B cell (primary cell): ENCODE data around the gene KRT6C. TPM values are rescaled to one million over a fixed set of nuclear protein-coding genes. Genes with fewer than 3 reads are reported as not detected.

Experiments
- ATAC-seq: fragments of 200-7000 bp; cut with Tn5 transposase; one replicate; pipeline ENCODE4 v1.10.0; 2021; ENCODE audit warnings: low read depth, mild to moderate bottlenecking, moderate number of reproducible peaks, moderate library complexity
- CTCF ChIA-PET: fragments of 350-600 bp; sonication (Branson Sonifier 250); formaldehyde crosslinking; loops from one replicate; lab custom pipeline; 2021; ENCODE audit warnings: antibody characterized with exemption, inconsistent platforms; lab: Charles Lee
- POLR2A ChIA-PET: fragments of 350-600 bp; sonication (Branson Sonifier 250); formaldehyde crosslinking; loops from one replicate; lab custom pipeline; 2021; ENCODE audit warnings: antibody characterized with exemption; lab: Charles Lee
- DNase-seq: peaks from one replicate; pipeline ENCODE4 v3.0.0; 2013
- H2AFZ ChIP-seq: 2 replicates; pipeline ENCODE4 v1.6.1; 2012; ENCODE audit warnings: mild to moderate bottlenecking, low read depth, low read length; ENCODE audit not compliant: insufficient read depth, poor library complexity, severe bottlenecking
- H3K27ac ChIP-seq, 2 donors: 1 replicate in 1 of 2; 2 replicates in 1 of 2; pipeline ENCODE4 v1.5.1; 2012 to 2013; ENCODE audit warnings: low read length in 2 of 2, mild to moderate bottlenecking in 2 of 2, moderate library complexity in 1 of 2
- H3K27me3 ChIP-seq, 4 experiments: fragments of 200-600 bp in 1 of 4; sonication (generic) in 1 of 4; replicated peaks in 1 of 4; 1 replicate in 2 of 4; 2 replicates in 2 of 4; pipeline versions ENCODE4 v1.6.1 to v1.7.0; 2013 to 2016; ENCODE audit warnings: low read length in 3 of 4, mild to moderate bottlenecking in 2 of 4, mixed read lengths in 1 of 4, moderate library complexity in 1 of 4; ENCODE audit not compliant: insufficient read depth in 4 of 4, control insufficient read depth in 3 of 4; ENCODE audit errors: control extremely low read depth in 1 of 4
- H3K36me3 ChIP-seq, 2 experiments: replicated peaks in 1 of 2; 1 replicate in 1 of 2; 2 replicates in 1 of 2; pipeline versions ENCODE4 v1.6.1 to v1.7.1; 2013; ENCODE audit warnings: low read length in 1 of 2; ENCODE audit not compliant: insufficient read depth in 2 of 2, control insufficient read depth in 1 of 2; ENCODE audit errors: control extremely low read depth in 1 of 2, extremely low read depth in 1 of 2
- H3K4me1 ChIP-seq, 2 donors: fragments of 200-600 bp in 1 of 2; sonication (generic) in 1 of 2; 1 replicate in 1 of 2; 2 replicates in 1 of 2; pipeline versions ENCODE4 v1.5.1 to v1.6.1; 2013 to 2017; ENCODE audit warnings: low read length in 2 of 2; ENCODE audit not compliant: control insufficient read depth in 2 of 2, insufficient read depth in 2 of 2
- H3K4me2 ChIP-seq: replicated peaks from 2 replicates; pipeline ENCODE3; 2012; ENCODE audit warnings: mild to moderate bottlenecking, low read depth, low read length; ENCODE audit not compliant: poor library complexity, severe bottlenecking
- H3K4me3 ChIP-seq, 5 experiments: fragments of 200-600 bp in 1 of 5; sonication (generic) in 1 of 5; 1 replicate in 3 of 5; 2 replicates in 2 of 5; pipeline versions ENCODE4 v1.5.1 to v1.7.0; 2011 to 2016; ENCODE audit warnings: low read length in 4 of 5, mild to moderate bottlenecking in 4 of 5, low read depth in 2 of 5, control low read depth in 1 of 5, moderate library complexity in 1 of 5; ENCODE audit not compliant: insufficient read depth in 1 of 5; ENCODE audit errors: control extremely low read depth in 1 of 5, extremely low read depth in 1 of 5
- H3K79me2 ChIP-seq: fragments of 200-600 bp; sonication (generic); one replicate; pipeline ENCODE4 v1.6.0; 2016; ENCODE audit warnings: low read length; ENCODE audit not compliant: control insufficient read depth, insufficient read depth
- H3K9ac ChIP-seq: fragments of 200-600 bp; sonication (generic); 2 replicates; pipeline ENCODE4 v1.6.1; 2017; ENCODE audit warnings: mild to moderate bottlenecking, low read length, moderate library complexity
- H3K9me3 ChIP-seq, 3 donors: one replicate each; pipeline versions ENCODE4 v1.6.1 to v1.7.1; 2013; ENCODE audit warnings: low read length in 2 of 3; ENCODE audit not compliant: control insufficient read depth in 2 of 3, insufficient read depth in 1 of 3; ENCODE audit errors: control extremely low read depth in 1 of 3
- H4K20me1 ChIP-seq: 2 replicates; pipeline ENCODE4 v1.6.0; 2012; ENCODE audit warnings: mild to moderate bottlenecking, low read length; ENCODE audit not compliant: insufficient read depth, control insufficient read depth, poor library complexity, severe bottlenecking
- H3K27ac Mint-ChIP-seq: one replicate; pipeline ENCODE4 v1.8.0; 2021; ENCODE audit warnings: mixed read lengths
- H3K27me3 Mint-ChIP-seq: one replicate; pipeline ENCODE4 v1.8.0; 2021; ENCODE audit warnings: mixed read lengths
- H3K4me1 Mint-ChIP-seq: one replicate; pipeline ENCODE4 v1.8.0; 2021; ENCODE audit warnings: mixed read lengths
- H3K4me3 Mint-ChIP-seq: one replicate; pipeline ENCODE4 v1.8.0; 2021; ENCODE audit warnings: mixed read lengths
- H3K9me3 Mint-ChIP-seq: one replicate; pipeline ENCODE4 v1.8.0; 2022; ENCODE audit warnings: mixed read lengths; ENCODE audit not compliant: insufficient read depth
- EZH2 ChIP-seq: IDR thresholded peaks from 2 replicates; pipeline ENCODE4 v1.6.1; 2012; ENCODE audit warnings: borderline replicate concordance, low read depth, mild to moderate bottlenecking, moderate library complexity, low read length; ENCODE audit not compliant: insufficient read depth, poor library complexity, severe bottlenecking
- WGBS: methylation state at CpG from one replicate; pipeline ENCODE4 v1.1.5; 2013; ENCODE audit warnings: missing lambda C conversion rate; ENCODE audit not compliant: insufficient coverage; 5-methylcytosine and 5-hydroxymethylcytosine counted together
- intact Hi-C: fragments of 100-400 bp; cut with micrococcal nuclease; formaldehyde crosslinking; loops from one replicate; pipeline ENCODE4 v1.10.0; 2022
- polyA plus RNA-seq: library from polyadenylated mRNA; depleted of rRNA; stranded (reverse); fragments of >200 nt; gene quantifications from 2 replicates; pipeline ENCODE4 v1.2.3, GENCODE V29; 2012
- total RNA-seq, 2 donors: library from RNA; stranded (reverse); fragments of 120-200 nt in 1 of 2; gene quantifications; 1 replicate in 1 of 2; 2 replicates in 1 of 2; pipeline versions ENCODE4 v1.2.3 to v1.2.4, GENCODE V29; 2013 to 2022
- TF ChIP-seq, protein P1 (sequence below): fragments of 200-600 bp; IDR thresholded peaks from one replicate; pipeline ENCODE4 v1.8.0; 2022; ENCODE audit warnings: antibody characterized with exemption, mild to moderate bottlenecking

The KRT6C gene
- total and polyA plus RNA-seq, 2 donors (not counting 1 experiment from before 2014, with no cell fraction given), result not detected

DNA sequence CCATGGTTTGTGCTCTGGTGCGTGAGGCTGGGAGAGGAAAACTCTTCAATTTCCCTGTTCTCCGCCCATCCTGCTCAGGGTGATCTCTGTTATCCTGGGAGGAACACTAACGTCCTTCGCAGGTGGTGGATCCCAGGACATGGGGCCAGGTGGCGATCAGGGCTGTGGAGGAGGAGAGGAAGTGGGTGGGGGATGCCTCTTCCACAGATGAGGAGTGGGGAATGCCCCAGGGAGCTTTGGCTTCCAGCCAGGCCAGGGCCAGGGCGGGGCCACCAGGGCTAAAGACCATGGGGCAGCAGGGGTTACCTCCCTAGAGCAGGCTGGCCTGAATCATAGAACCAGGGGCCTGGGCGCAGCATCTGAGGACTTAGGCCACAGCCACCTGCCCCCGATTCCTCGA lies 36.1 kb downstream of the KRT6C start:
- Mint-ChIP-seq H3K9me3 (peaks cover 2% of the 10 kb centered on the region), H3K4me1 (no peaks in the 10 kb centered on the region), H3K27me3 (peaks cover 33% of the 10 kb centered on the region), H3K4me3 (no peak overlapping the region), H3K27ac (no peak overlapping the region)
- Histone ChIP-seq H3K9me3 (peaks cover 0 to 5% (median 0%) of the 10 kb centered on the region in 3 donors), H3K4me2 (no peak overlapping the region), H4K20me1 (no peaks in the 10 kb centered on the region), H2AFZ (no peak overlapping the region), H3K79me2 (no peaks in the 10 kb centered on the region), H3K27ac (no peak overlapping the region), H3K36me3 (no peaks in the 10 kb centered on the region), H3K27me3 (no peaks in the 10 kb centered on the region), H3K4me1 (no peaks in the 10 kb centered on the region), H3K9ac (no peak overlapping the region), H3K4me3 (no peak overlapping the region)
- CTCF ChIA-PET, result no interaction called here
- TF ChIP-seq, protein P1, sequence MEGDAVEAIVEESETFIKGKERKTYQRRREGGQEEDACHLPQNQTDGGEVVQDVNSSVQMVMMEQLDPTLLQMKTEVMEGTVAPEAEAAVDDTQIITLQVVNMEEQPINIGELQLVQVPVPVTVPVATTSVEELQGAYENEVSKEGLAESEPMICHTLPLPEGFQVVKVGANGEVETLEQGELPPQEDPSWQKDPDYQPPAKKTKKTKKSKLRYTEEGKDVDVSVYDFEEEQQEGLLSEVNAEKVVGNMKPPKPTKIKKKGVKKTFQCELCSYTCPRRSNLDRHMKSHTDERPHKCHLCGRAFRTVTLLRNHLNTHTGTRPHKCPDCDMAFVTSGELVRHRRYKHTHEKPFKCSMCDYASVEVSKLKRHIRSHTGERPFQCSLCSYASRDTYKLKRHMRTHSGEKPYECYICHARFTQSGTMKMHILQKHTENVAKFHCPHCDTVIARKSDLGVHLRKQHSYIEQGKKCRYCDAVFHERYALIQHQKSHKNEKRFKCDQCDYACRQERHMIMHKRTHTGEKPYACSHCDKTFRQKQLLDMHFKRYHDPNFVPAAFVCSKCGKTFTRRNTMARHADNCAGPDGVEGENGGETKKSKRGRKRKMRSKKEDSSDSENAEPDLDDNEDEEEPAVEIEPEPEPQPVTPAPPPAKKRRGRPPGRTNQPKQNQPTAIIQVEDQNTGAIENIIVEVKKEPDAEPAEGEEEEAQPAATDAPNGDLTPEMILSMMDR, result no peak
- TF ChIP-seq EZH2, result no peak
- POLR2A ChIA-PET, result no interaction called here
- WGBS, result 86% methylated on average over 7 of the region's 9 CpGs
- ATAC-seq, result no peak
- no peak for DNase-seq
- intact Hi-C loops, result no loop called here

- Mint-ChIP-seq H3K27ac (no peak overlapping the region), H3K27me3 (peaks cover 28% of the 10 kb centered on the region), H3K4me1 (no peaks in the 10 kb centered on the region), H3K9me3 (no peaks in the 10 kb centered on the region), H3K4me3 (no peak overlapping the region)
- TF ChIP-seq, protein P1, result no peak
- TF ChIP-seq EZH2, result no peak
- intact Hi-C loops, result no loop called here
- Histone ChIP-seq H2AFZ (no peak overlapping the region), H3K79me2 (no peaks in the 10 kb centered on the region), H3K9me3 (peaks cover 0 to 5% (median 0%) of the 10 kb centered on the region in 3 donors), H3K4me1 (no peaks in the 10 kb centered on the region), H3K27me3 (no peaks in the 10 kb centered on the region), H3K4me3 (no peak overlapping the region), H3K36me3 (no peaks in the 10 kb centered on the region), H3K27ac (no peak overlapping the region), H3K9ac (no peak overlapping the region), H3K4me2 (no peak overlapping the region), H4K20me1 (no peaks in the 10 kb centered on the region)
- POLR2A ChIA-PET, result no interaction called here
- ATAC-seq (no peak), DNase-seq (no peak)
- 81% methylated on average over 4 of the region's 9 CpGs for WGBS
- CTCF ChIA-PET, result no interaction called here
Observed at GRCh38 chr12:52436828-52437474, 36.7 kb downstream of the KRT6C start.
